AG09309 (cell line): Measurements from ENCODE around the gene MZB1.

Experiments used
- DNase-seq: peaks from one replicate; pipeline ENCODE4 v3.0.0-alpha.2; 2010; ENCODE audit warnings: low read depth
- H3K4me3 ChIP-seq: 2 replicates; pipeline ENCODE4 v1.5.1; 2011; ENCODE audit warnings: mild to moderate bottlenecking, low read depth, low read length, moderate library complexity; ENCODE audit not compliant: control insufficient read depth
- CTCF ChIP-seq: IDR thresholded peaks from 2 replicates; pipeline ENCODE4 v1.5.1; 2011; ENCODE audit warnings: mild to moderate bottlenecking, low read depth, low read length, inconsistent platforms; ENCODE audit not compliant: insufficient read depth, control insufficient read depth; ENCODE audit errors: missing control alignments

Gene MZB1

GRCh38 chr5:139343476-139343875, 46.2 kb downstream of the MZB1 start:
- DNase-seq, result no peak
- H3K4me3 ChIP-seq, result peak overlapping the region; percentile 75
- TF ChIP-seq CTCF, result no peak

DNA sequence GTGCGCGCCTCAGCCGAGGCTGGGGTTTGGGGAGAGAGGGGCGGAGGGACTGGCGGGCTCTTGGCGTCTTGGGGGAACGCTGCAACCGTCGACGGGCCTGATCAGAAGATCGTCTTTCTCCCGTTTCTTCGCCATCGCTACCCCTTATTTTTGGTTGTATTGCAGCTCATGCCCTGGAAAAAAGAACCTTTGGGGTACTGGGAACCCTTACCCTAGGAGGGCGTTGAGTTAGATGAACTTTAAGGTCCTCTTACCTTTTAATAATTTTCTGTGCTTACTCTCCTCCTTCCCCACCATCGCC, 47.3 kb downstream of the MZB1 start:
- DNase-seq, result no peak
- TF ChIP-seq CTCF, result no peak
- peak overlapping the region; percentile 75 for H3K4me3 ChIP-seq

GRCh38 chr5:139341689-139342422, 47.9 kb downstream of the MZB1 start, which contains the start of gene PAIP2:
TSS of gene PAIP2 (plus strand) at chr5:139341854. CDS start at chr5:139363785, 21,931 bp downstream.
- TF ChIP-seq CTCF, result peak; percentile 77
- peak; percentile 86 for DNase-seq
- peak within 1 kb of the TSS; percentile 75 for H3K4me3 ChIP-seq

- no peak for DNase-seq
- peak overlapping the region; percentile 75 for H3K4me3 ChIP-seq
- no peak for TF ChIP-seq CTCF
Measured at GRCh38 chr5:139341187-139341688, 48.5 kb downstream of the MZB1 start.

DNA sequence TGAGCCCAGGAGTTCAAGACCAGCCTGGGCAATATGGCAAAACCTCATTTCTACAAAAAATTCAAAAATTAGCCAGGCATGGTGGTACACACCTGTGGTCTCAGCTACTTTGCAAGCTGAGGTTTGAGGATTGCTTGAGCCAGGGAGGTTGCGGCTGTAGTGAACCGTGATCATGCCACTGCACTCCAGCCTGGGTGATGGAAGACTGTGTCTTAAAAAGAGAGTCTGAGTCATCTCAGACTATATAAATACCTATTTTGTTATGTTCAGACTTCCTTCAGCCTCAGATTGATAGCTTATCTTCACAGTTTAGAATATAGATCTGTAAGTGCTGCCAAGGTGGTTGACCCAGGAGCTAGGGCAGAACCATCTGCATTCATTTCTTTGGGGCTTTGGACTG, 49.7 kb downstream of the MZB1 start:
- TF ChIP-seq CTCF, result no peak
- no peak for DNase-seq
- no peak overlapping the region for H3K4me3 ChIP-seq
